GM18520 (cell line): ENCODE measurements around the gene C21orf58.
"Not testable (repeated sequence)": the region's sequence is repeated elsewhere in the genome, so short reads cannot be mapped to it uniquely, and the experiment has no call there.

ENCODE experiments used
- ATAC-seq: cut with Tn5 transposase; IDR thresholded peaks from one replicate; pipeline ENCODE4 v1.9.1; 2021; ENCODE audit not compliant: unreplicated experiment

Gene C21orf58

GRCh38 chr21:46323710-46324389, at the start of gene C21orf58, which contains the start of gene PCNT:
C21orf58 (minus strand) TSS chr21:46323870; CDS start chr21:46322738, 1,132 bp downstream.
PCNT (plus strand) TSS chr21:46324156; CDS start chr21:46324229, 73 bp downstream.
- ATAC-seq, result peak; percentile 88

GRCh38 chr21:46372947-46373346, 49.3 kb upstream of the C21orf58 start:
- not testable (repeated sequence) for ATAC-seq

- no peak for ATAC-seq
Observed at GRCh38 chr21:46372014-46372485, 48.4 kb upstream of the C21orf58 start.

GRCh38 chr21:46371204-46372013, 47.7 kb upstream of the C21orf58 start:
- no peak for ATAC-seq

DNA sequence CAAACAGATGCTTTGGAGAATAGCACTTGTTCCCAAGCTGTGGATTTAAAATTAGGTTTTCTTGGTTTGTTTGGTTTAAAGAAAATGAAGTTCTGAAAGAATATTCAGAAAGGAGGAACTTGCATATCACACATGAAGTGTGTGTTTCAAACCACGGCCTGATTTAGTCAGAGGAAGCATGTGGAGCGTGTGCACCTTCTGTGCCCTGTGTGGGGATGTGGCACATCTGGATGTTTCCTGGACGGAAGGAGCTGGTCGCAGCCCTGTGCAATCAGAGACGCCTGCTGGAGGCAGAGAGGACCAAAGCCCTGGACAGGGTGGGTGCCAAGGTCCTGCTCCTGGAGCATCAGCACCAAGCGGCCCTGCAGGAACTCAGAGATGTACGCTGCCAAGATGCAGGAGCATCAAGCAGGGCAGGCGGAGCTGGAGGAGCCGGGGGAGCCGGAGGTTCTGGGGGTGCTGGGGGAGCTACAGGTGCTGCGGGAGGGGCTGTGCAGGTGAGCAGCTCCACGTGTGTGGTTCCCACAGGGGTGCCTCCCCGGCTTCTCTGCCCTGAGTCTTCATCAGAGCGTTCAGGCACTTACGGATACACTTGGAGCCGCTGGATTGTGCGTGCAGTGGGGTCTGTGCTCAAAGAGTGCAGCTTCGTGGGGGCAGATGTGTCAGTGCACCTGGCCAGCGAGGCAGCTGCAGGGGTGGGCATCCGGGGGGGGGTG, 46.0 kb upstream of the C21orf58 start:
- no peak for ATAC-seq

GRCh38 chr21:46368533-46369285, 45.0 kb upstream of the C21orf58 start:
- ATAC-seq, result peak; percentile 71

DNA sequence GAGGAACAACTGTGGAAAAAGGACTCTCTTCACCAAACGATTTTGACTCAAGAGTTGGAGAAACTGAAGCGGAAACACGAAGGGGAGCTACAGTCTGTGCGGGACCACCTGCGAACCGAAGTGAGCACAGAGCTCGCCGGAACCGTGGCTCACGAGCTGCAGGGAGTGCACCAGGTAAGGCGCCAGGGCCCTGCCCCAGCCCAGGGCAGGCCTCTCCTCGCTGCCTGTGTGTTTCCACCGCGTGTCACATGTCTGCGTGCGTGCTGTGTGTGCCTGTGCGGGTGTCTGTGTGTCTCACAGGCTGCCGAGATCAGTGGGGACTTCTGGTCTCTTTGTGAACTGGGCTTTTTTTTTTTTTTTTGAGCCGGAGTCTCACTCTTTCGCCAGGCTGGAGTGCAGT, 43.3 kb upstream of the C21orf58 start:
- no peak for ATAC-seq

DNA sequence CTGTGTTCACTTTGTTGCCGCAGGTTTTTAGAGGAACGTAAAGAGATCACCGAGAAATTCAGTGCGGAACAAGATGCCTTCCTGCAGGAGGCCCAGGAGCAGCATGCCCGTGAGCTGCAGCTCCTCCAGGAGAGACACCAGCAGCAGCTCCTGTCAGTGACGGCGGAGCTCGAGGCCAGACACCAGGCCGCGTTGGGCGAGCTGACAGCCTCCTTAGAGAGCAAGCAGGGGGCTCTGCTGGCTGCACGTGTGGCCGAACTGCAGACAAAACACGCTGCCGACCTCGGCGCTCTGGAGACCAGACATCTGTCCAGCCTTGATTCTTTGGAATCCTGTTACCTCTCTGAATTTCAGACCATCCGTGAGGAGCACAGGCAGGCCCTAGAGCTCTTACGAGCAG, 42.9 kb upstream of the C21orf58 start:
- ATAC-seq, result no peak

GRCh38 chr21:46366091-46366490, 42.4 kb upstream of the C21orf58 start:
- ATAC-seq, result no peak

DNA sequence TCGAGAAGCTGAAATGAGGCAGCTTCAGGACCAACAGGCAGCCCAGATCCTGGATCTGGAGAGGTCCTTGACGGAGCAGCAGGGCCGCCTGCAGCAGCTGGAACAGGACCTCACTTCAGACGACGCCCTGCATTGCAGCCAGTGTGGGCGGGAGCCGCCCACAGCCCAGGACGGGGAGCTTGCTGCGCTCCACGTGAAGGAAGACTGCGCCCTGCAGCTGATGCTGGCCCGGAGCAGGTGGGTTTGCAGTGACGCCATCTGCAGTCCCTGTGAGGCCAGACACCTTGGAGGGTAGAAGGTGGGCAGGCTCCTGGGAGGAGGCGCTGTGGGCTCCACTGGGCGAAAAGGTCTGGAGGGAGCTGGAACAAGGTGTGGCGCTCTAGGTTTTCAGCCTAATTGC, 40.0 kb upstream of the C21orf58 start:
- ATAC-seq, result no peak

DNA sequence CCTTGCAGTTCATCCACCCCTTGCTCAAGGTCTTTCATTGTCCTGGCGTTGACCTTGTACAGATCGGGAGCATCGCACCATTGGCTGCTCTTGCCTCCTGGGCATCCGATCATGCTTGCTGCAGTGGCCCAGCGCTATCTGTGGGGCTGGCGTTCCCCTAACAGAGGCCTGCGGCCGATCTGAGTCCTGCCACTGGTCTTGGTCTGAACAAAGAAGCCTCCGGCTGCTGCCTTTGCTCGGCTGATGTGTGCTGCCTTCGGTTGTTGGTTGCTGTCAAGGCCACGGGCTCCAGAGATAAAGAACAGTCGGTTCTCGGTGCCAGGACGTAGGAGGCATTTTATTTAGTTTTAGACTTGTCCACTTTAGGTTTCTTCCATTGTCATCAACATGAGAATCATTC, 39.3 kb upstream of the C21orf58 start:
- no peak for ATAC-seq

GRCh38 chr21:46361935-46362334, 38.3 kb upstream of the C21orf58 start:
- ATAC-seq, result no peak

DNA sequence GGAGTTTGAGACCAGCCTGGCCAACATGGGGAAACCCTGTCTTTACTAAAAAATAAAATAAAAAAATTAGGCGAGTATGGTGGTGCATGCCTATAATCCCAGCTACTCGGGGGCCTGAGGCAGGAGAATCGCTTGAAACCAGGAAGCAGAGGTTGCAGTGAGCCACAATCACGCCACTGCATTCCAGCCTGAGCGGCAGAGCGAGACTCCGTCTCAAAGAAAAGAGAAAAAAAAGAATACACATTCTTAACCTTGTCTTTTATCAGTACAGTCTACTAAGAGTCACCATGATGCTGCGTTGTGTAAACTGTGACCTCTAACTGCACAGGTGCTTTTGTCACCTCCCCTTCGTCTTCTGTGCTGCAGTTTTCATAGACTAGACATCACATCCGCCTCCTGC, 37.5 kb upstream of the C21orf58 start:
- no peak for ATAC-seq

GRCh38 chr21:46357684-46358425, 34.2 kb upstream of the C21orf58 start:
- no peak for ATAC-seq

DNA sequence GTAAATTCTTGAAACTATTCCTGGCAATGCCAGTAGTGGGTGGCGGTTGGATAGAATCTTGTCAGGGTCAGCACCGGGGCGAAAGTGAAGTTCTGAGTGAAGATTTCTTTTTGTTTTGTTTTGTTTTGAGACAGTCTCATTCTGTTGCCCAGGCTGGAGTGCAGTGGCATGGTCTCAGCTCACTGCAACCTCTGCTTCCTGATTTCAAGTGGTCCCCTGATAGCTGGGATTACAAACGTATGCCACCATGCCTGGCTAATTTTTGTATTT, 33.6 kb upstream of the C21orf58 start:
- peak; percentile 24 for ATAC-seq

DNA sequence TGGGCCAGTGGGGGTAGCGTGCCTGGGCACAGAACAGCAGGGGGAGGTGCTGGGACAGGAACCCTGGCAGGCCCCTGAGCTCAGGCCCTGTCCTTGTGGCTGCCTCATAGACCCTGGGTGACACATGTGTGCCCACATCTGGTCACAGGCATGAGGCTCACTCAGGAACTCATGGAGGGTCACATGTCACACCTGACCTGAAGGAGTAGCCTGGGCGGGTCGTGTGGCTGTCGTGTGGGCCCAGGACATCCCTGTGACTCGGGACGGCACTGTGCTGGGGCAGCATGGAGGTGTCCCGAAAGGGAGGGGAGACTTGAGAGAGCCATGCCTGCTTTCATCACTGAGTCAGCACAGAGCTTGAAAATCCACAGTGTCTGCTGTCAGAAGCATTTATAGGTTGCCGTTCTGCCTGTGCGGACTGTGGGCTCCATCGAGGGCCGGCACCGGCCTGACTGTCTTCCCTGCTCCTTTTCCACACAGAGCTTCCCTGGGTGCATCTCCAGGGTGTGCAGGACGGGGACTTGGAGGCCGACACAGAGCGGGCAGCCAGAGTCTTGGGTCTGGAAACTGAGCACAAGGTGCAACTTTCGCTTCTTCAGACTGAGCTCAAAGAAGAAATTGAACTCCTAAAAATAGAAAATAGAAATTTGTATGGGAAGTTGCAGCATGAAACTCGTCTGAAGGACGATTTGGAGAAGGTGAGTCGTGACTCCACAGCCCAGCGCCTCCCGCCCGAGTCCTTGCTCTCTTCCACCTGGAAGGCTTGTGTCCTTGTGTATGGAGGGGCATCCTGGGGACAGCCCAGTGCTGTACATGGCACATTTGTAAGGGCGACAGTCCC, 33.0 kb upstream of the C21orf58 start:
- ATAC-seq, result peak; percentile 35

- no peak for ATAC-seq
Observed at GRCh38 chr21:46356005-46356338, 32.3 kb upstream of the C21orf58 start.

GRCh38 chr21:46355161-46356004, 31.7 kb upstream of the C21orf58 start:
- ATAC-seq, result no peak

DNA sequence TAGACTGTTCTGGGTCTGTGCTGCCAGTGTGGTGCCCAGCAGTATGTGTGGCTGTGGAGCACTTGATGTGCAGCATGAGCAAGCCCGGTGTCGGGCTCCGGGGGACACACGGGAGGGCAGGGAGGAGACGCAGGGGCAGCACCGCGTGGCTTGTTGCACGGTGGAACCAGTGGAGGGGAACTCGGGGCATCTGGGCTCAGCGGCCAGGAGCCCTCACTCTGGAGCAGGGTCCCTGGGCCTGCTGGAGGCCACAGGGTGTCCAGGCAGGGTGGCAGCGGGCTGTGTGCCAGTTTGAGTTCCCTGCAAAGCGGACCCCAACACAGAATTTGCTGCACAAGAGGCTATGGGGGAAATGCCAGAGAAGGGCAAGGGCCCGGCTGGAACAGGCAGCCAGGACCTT, 30.8 kb upstream of the C21orf58 start:
- ATAC-seq, result no peak
